Endometrium (tissue), 2 donors: ENCODE measurements around the gene CDH5.

Experiments
- FAIRE-seq: peaks from 2 replicates; lab custom pipeline; 2012; peaks lifted over from hg19 to GRCh38; lab: Jason Lieb, UNC
- donor health status: control.
- donor health status: control.

The CDH5 gene

GRCh38 chr16:66390346-66391108, 24.0 kb downstream of the CDH5 start:
- no peak for FAIRE-seq

DNA sequence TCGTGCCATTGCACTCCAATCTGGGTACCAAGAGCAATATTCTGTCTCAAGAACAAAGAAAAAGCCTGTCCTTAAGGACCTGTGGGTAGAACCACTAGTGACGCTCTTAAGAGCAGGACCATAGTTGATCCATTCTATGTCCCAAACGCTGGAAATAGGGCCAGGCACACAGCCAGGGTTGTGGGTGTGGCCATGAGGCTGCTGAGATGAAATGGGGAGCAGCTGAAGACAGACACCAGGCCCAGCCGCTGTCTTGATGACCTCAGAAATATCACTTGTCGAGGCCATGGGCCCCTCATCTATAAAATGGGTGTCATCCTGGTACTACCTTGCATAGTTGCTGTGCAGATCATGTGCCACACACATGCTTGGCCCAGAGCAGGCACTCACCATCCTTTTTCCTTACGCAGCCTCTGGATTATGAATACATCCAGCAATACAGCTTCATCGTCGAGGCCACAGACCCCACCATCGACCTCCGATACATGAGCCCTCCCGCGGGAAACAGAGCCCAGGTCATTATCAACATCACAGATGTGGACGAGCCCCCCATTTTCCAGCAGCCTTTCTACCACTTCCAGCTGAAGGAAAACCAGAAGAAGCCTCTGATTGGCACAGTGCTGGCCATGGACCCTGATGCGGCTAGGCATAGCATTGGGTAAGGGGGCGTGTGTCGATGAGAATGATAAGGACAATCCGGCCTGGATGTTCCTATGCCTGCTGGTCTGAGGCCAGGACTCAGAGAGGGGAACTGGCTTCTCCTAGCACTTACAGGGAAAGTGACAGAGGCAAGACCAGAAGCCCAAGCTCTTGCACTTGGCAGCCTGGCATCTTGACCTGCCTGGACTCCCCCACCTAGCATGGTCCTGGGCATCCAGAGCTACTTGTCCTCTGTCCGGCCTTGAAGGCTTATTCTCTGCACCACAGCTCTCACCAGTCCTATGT, 25.5 kb downstream of the CDH5 start:
- no peak for FAIRE-seq

GRCh38 chr16:66395806-66396555, 29.5 kb downstream of the CDH5 start:
- FAIRE-seq, result no peak

- FAIRE-seq, result no peak
Measured at GRCh38 chr16:66397736-66398433, 31.4 kb downstream of the CDH5 start.

DNA sequence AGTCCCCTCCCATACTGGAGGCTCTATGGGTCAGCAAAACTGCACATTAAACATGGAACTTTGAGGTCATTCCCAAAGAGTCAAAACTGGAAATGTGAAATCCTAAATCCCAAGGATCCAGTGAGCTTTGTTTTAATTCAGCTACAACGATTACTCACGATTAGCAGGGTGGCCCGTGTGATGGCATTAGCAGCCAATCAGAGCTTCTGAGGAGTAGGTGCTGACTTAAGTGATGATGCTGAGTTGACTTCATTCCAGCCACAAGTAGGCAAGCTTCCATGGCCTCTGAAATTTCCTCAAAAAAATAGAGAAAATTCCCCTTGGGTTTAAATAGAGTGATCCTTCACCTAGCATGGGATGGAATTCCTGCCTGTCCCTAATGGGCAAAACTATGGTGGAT, 32.5 kb downstream of the CDH5 start:
- FAIRE-seq, result no peak

DNA sequence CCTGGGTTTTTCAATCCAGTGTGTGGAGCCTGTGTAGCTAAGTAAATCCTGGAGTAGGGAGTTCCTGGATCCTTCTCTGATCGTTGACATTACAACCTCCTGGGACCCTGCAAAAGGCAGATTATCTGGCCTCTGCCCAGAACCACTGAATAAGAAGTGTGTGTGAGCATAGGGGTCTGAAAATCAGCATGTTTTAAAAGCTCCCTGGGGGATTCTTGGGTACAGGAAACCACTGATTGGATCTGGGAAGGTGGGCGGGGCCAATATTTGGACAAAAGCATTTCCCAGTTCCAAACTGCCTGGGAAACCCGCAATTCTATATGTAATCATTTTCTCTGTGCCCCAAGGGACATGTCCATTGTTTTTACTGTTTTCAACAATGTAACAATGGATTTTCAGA, 33.4 kb downstream of the CDH5 start:
- no peak for FAIRE-seq

- no peak for FAIRE-seq
Measured at GRCh38 chr16:66400503-66401380, 34.3 kb downstream of the CDH5 start.

DNA sequence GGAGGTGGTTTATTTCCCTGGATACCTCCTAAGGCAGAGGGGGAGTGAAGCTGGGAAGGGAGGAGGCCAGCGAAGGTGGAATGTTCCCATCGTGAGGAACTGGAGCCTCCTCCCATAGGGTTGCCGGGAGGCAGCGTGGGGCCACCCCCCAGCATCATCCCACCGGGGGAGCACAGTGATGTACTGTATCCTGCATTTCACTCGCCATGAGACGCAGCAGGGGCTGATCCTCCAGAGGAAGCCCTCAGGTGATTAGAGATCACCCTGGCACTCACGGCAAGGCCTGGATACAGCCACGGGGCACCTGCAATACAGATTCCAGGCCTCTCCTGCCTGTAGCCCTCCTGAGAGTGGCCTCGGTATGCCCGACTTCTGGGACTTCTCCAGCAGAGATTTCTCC, 35.1 kb downstream of the CDH5 start:
- no peak for FAIRE-seq

- FAIRE-seq, result no peak
Measured at GRCh38 chr16:66402166-66402565, 35.7 kb downstream of the CDH5 start.

DNA sequence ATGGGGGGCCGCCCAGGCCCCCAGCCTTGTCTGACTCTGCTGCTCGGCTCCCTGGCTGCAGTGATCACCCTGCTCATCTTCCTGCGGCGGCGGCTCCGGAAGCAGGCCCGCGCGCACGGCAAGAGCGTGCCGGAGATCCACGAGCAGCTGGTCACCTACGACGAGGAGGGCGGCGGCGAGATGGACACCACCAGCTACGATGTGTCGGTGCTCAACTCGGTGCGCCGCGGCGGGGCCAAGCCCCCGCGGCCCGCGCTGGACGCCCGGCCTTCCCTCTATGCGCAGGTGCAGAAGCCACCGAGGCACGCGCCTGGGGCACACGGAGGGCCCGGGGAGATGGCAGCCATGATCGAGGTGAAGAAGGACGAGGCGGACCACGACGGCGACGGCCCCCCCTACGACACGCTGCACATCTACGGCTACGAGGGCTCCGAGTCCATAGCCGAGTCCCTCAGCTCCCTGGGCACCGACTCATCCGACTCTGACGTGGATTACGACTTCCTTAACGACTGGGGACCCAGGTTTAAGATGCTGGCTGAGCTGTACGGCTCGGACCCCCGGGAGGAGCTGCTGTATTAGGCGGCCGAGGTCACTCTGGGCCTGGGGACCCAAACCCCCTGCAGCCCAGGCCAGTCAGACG, 36.2 kb downstream of the CDH5 start:
- no peak for FAIRE-seq

GRCh38 chr16:66403531-66404145, 37.1 kb downstream of the CDH5 start:
- FAIRE-seq, result no peak

- FAIRE-seq, result no peak
Measured at GRCh38 chr16:66405057-66405783, 38.7 kb downstream of the CDH5 start.

DNA sequence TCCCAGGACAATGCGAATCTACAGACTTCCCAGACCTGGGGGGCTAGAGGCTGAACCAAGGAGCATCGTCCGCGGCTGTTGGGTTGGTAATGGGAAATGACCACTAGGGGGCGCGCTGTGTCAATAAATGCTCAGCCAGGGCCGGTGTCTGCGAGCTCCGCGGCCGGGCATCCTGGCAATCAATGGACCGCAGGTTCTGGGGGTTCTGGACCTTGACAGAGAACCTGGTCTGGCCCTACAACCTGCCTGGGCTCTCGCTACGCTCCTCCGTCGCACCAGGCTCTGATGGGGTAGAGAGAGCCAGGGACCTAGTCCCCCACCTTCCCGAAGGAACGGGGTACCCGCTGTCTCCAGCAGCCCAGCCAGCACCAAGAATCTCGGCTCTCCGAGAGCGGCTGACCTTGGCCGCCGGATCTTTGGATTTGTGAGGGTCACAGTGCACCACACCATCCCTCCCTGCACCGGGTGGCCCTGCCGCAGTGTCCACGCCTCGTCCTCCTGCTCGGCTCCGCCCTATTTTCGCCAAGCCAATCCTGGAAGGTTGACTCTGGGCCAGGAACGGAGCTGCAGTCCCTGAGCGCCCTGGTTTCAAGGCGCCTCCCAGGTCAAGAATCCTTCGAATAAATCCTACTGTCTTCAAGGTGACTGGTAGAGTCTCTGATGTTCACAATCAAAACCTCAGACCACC, 40.2 kb downstream of the CDH5 start:
- no peak for FAIRE-seq

GRCh38 chr16:66408163-66409048, 41.9 kb downstream of the CDH5 start:
- no peak for FAIRE-seq

GRCh38 chr16:66409156-66409555, 42.7 kb downstream of the CDH5 start:
- no peak for FAIRE-seq

GRCh38 chr16:66412182-66412581, 45.7 kb downstream of the CDH5 start:
- FAIRE-seq, result no peak

DNA sequence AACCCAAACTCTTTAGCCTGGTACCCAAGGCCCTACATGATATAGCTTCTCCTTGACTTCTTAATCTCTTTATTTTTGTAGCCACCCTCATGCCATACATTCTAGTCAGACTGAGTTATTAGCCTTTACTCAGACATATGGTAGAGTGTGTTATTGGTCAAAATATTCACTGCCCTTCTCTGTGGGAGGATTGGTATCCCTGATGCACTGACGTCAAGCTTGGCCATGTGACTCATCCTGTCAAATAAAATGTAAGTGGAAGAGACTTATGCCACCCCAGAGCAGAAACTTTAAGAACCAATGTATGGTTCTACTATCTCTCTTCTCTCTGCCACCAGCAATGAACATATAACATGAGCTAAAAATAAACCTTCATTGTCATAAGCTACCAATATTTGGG, 48.4 kb downstream of the CDH5 start:
- FAIRE-seq, result no peak

GRCh38 chr16:66416136-66416535, 49.6 kb downstream of the CDH5 start:
- FAIRE-seq, result no peak
